ENCODE measurements around the gene SCFD2. TPM values are rescaled to one million over a fixed set of nuclear protein-coding genes. Genes with fewer than 3 reads are reported as not detected.

SCFD2 gene
- total RNA-seq, 1 experiment from 2014 or later, result 19.2 TPM

GRCh38 chr4:52962721-52963120 lies 403.1 kb downstream of the SCFD2 start:
- Mint-ChIP-seq H3K27me3 (ENCODE audit: insufficient read depth, unreplicated experiment) (no peaks in the 10 kb centered on the region), H3K9me3 (ENCODE audit: unreplicated experiment) (no peaks in the 10 kb centered on the region), H3K27ac (ENCODE audit: low read depth, unreplicated experiment) (no peak overlapping the region), H3K36me3 (ENCODE audit: insufficient read depth, unreplicated experiment) (no peaks in the 10 kb centered on the region), H3K4me1 (ENCODE audit: insufficient read depth, unreplicated experiment) (no peaks in the 10 kb centered on the region), H3K4me3 (ENCODE audit: unreplicated experiment) (no peak overlapping the region)
- TF ChIP-seq CTCF (IDR thresholded peaks at IDR 0.05; ENCODE audit: unreplicated experiment), result no peak
- intact Hi-C loops (cut with micrococcal nuclease), result no loop called here
- ChIA-PET CTCF (interaction anchor here (1.3 to 2.2 kb wide), 2 partner anchors 21 to 417 kb away, joined by 4 to 8 read pairs; no protein-coding TSS in a partner anchor), POLR2A (no interaction called here)
- BruUV-seq (replicated peaks), result no TSS peak
- no peak for DNase-seq (ENCODE audit: unreplicated experiment)

- ChIA-PET CTCF (interaction anchor here (0.6 to 2.2 kb wide), 4 partner anchors 22 to 416 kb away, joined by 3 to 8 read pairs (median 4); no protein-coding TSS in a partner anchor), POLR2A (no interaction called here)
- Mint-ChIP-seq H3K4me3 (ENCODE audit: unreplicated experiment) (no peak overlapping the region), H3K27ac (ENCODE audit: low read depth, unreplicated experiment) (no peak overlapping the region), H3K27me3 (ENCODE audit: insufficient read depth, unreplicated experiment) (no peaks in the 10 kb centered on the region), H3K9me3 (ENCODE audit: unreplicated experiment) (no peaks in the 10 kb centered on the region), H3K4me1 (ENCODE audit: insufficient read depth, unreplicated experiment) (no peaks in the 10 kb centered on the region), H3K36me3 (ENCODE audit: insufficient read depth, unreplicated experiment) (no peaks in the 10 kb centered on the region)
- no peak for TF ChIP-seq CTCF (IDR thresholded peaks at IDR 0.05; ENCODE audit: unreplicated experiment)
- intact Hi-C loops (cut with micrococcal nuclease), result no loop called here
- DNase-seq (ENCODE audit: unreplicated experiment), result no peak
- BruUV-seq (replicated peaks), result no TSS peak
Observed at GRCh38 chr4:52961666-52962412, 404.0 kb downstream of the SCFD2 start.

- no peaks in the 10 kb centered on the region for H3K9me3 Mint-ChIP-seq (ENCODE audit: unreplicated experiment)
- TF ChIP-seq CTCF (IDR thresholded peaks at IDR 0.05; ENCODE audit: unreplicated experiment), result no peak
- H3K4me1 Mint-ChIP-seq (ENCODE audit: insufficient read depth, unreplicated experiment), result no peaks in the 10 kb centered on the region
- no peak overlapping the region for H3K4me3 Mint-ChIP-seq (ENCODE audit: unreplicated experiment)
- H3K27me3 Mint-ChIP-seq (ENCODE audit: insufficient read depth, unreplicated experiment), result no peaks in the 10 kb centered on the region
- no peak for DNase-seq (ENCODE audit: unreplicated experiment)
- ChIA-PET POLR2A (no interaction called here), CTCF (no interaction called here)
- no TSS peak for BruUV-seq (replicated peaks)
- no peak overlapping the region for H3K27ac Mint-ChIP-seq (ENCODE audit: low read depth, unreplicated experiment)
- no peaks in the 10 kb centered on the region for H3K36me3 Mint-ChIP-seq (ENCODE audit: insufficient read depth, unreplicated experiment)
- intact Hi-C loops (cut with micrococcal nuclease), result no loop called here
Observed at GRCh38 chr4:52959541-52959940, 406.3 kb downstream of the SCFD2 start.

- BruUV-seq (replicated peaks), result no TSS peak
- ChIA-PET CTCF (interaction anchor here (0.6 kb wide), 1 partner anchor 1127 kb away, joined by 3 read pairs; no protein-coding TSS in a partner anchor), POLR2A (no interaction called here)
- Mint-ChIP-seq H3K27me3 (ENCODE audit: insufficient read depth, unreplicated experiment) (no peaks in the 10 kb centered on the region), H3K4me3 (ENCODE audit: unreplicated experiment) (no peak overlapping the region), H3K36me3 (ENCODE audit: insufficient read depth, unreplicated experiment) (no peaks in the 10 kb centered on the region), H3K4me1 (ENCODE audit: insufficient read depth, unreplicated experiment) (no peaks in the 10 kb centered on the region), H3K27ac (ENCODE audit: low read depth, unreplicated experiment) (no peak overlapping the region), H3K9me3 (ENCODE audit: unreplicated experiment) (no peaks in the 10 kb centered on the region)
- DNase-seq (ENCODE audit: unreplicated experiment), result no peak
- intact Hi-C loops (cut with micrococcal nuclease), result no loop called here
- TF ChIP-seq CTCF (IDR thresholded peaks at IDR 0.05; ENCODE audit: unreplicated experiment), result no peak
Observed at GRCh38 chr4:52957835-52958631, 407.8 kb downstream of the SCFD2 start.
